ENCODE measurements around the gene FAM120A. TPM values are rescaled to one million over a fixed set of nuclear protein-coding genes. Genes with fewer than 3 reads are reported as not detected.

Gene FAM120A
- total RNA-seq, 1 experiment from 2014 or later: 162 TPM

DNA sequence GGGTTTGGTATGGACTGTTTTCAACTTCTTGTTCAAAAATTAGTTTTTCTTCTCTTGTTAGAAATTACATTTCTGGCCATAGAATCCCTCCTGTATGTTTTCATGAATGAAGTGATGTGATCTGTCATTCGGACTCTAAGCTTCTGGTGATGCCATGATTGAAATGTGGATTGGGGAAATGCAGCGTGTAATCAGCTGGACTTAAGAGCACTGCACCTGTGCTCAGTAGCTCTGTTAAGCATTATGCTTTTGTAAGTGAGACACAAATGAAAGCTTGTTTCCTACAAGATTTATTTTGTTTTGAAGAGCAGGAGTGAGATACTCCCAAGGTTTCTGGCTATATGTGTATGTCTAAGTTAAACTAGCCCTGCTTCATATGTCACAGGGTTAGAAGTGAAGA, 25.9 kb downstream of the FAM120A start:
- Mint-ChIP-seq H3K4me1 (ENCODE audit: insufficient read depth, unreplicated experiment) (peaks cover 6% of the 10 kb centered on the region), H3K9me3 (ENCODE audit: unreplicated experiment) (no peaks in the 10 kb centered on the region), H3K4me3 (ENCODE audit: unreplicated experiment) (no peak overlapping the region), H3K27me3 (ENCODE audit: insufficient read depth, unreplicated experiment) (no peaks in the 10 kb centered on the region), H3K27ac (ENCODE audit: low read depth, unreplicated experiment) (no peak overlapping the region), H3K36me3 (ENCODE audit: insufficient read depth, unreplicated experiment) (peaks cover 24% of the 10 kb centered on the region)
- no TSS peak for BruUV-seq (replicated peaks)
- TF ChIP-seq, protein P1, sequence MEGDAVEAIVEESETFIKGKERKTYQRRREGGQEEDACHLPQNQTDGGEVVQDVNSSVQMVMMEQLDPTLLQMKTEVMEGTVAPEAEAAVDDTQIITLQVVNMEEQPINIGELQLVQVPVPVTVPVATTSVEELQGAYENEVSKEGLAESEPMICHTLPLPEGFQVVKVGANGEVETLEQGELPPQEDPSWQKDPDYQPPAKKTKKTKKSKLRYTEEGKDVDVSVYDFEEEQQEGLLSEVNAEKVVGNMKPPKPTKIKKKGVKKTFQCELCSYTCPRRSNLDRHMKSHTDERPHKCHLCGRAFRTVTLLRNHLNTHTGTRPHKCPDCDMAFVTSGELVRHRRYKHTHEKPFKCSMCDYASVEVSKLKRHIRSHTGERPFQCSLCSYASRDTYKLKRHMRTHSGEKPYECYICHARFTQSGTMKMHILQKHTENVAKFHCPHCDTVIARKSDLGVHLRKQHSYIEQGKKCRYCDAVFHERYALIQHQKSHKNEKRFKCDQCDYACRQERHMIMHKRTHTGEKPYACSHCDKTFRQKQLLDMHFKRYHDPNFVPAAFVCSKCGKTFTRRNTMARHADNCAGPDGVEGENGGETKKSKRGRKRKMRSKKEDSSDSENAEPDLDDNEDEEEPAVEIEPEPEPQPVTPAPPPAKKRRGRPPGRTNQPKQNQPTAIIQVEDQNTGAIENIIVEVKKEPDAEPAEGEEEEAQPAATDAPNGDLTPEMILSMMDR (IDR thresholded peaks at IDR 0.05; ENCODE audit: unreplicated experiment): no peak
- ChIA-PET CTCF (interaction anchor here (0.6 to 1.2 kb wide), 3 partner anchors 61 to 760 kb away, joined by 3 to 4 read pairs (median 3); no protein-coding TSS in a partner anchor), POLR2A (interaction anchor here (1.1 to 3.0 kb wide), 6 partner anchors 12 to 25 kb away, joined by 3 to 13 read pairs (median 4); partner anchors contain the start of gene FAM120AOS)
- DNase-seq (ENCODE audit: unreplicated experiment): no peak
- intact Hi-C loops (cut with micrococcal nuclease): no loop called here

GRCh38 chr9:93479726-93480125, 28.2 kb downstream of the FAM120A start:
- peaks cover 6% of the 10 kb centered on the region for H3K4me1 Mint-ChIP-seq (ENCODE audit: insufficient read depth, unreplicated experiment)
- intact Hi-C loops (cut with micrococcal nuclease): no loop called here
- BruUV-seq (replicated peaks): no TSS peak
- TF ChIP-seq, protein P1 (IDR thresholded peaks at IDR 0.05; ENCODE audit: unreplicated experiment): no peak
- H3K27me3 Mint-ChIP-seq (ENCODE audit: insufficient read depth, unreplicated experiment): no peaks in the 10 kb centered on the region
- no peak for DNase-seq (ENCODE audit: unreplicated experiment)
- ChIA-PET CTCF (interaction anchor here (1.2 kb wide), 1 partner anchor 10 kb away, joined by 5 read pairs; no protein-coding TSS in a partner anchor), POLR2A (interaction anchor here (0.8 to 1.1 kb wide), 2 partner anchors 8 to 26 kb away, joined by 4 to 5 read pairs; partner anchors contain the start of gene FAM120AOS)
- H3K27ac Mint-ChIP-seq (ENCODE audit: low read depth, unreplicated experiment): no peak overlapping the region
- H3K36me3 Mint-ChIP-seq (ENCODE audit: insufficient read depth, unreplicated experiment): peaks cover 20% of the 10 kb centered on the region
- H3K4me3 Mint-ChIP-seq (ENCODE audit: unreplicated experiment): no peak overlapping the region
- no peaks in the 10 kb centered on the region for H3K9me3 Mint-ChIP-seq (ENCODE audit: unreplicated experiment)

GRCh38 chr9:93480262-93480661, 28.8 kb downstream of the FAM120A start:
- ChIA-PET POLR2A (interaction anchor here (0.8 to 1.1 kb wide), 2 partner anchors 9 to 27 kb away, joined by 4 to 5 read pairs; partner anchors contain the start of gene FAM120AOS), CTCF (interaction anchor here (1.2 kb wide), 1 partner anchor 10 kb away, joined by 5 read pairs; no protein-coding TSS in a partner anchor)
- H3K4me3 Mint-ChIP-seq (ENCODE audit: unreplicated experiment): no peak overlapping the region
- no peak for DNase-seq (ENCODE audit: unreplicated experiment)
- intact Hi-C loops (cut with micrococcal nuclease): no loop called here
- H3K4me1 Mint-ChIP-seq (ENCODE audit: insufficient read depth, unreplicated experiment): peaks cover 6% of the 10 kb centered on the region
- BruUV-seq (replicated peaks): no TSS peak
- H3K9me3 Mint-ChIP-seq (ENCODE audit: unreplicated experiment): no peaks in the 10 kb centered on the region
- H3K36me3 Mint-ChIP-seq (ENCODE audit: insufficient read depth, unreplicated experiment): peaks cover 20% of the 10 kb centered on the region
- TF ChIP-seq, protein P1 (IDR thresholded peaks at IDR 0.05; ENCODE audit: unreplicated experiment): no peak
- no peak overlapping the region for H3K27ac Mint-ChIP-seq (ENCODE audit: low read depth, unreplicated experiment)
- H3K27me3 Mint-ChIP-seq (ENCODE audit: insufficient read depth, unreplicated experiment): no peaks in the 10 kb centered on the region

DNA sequence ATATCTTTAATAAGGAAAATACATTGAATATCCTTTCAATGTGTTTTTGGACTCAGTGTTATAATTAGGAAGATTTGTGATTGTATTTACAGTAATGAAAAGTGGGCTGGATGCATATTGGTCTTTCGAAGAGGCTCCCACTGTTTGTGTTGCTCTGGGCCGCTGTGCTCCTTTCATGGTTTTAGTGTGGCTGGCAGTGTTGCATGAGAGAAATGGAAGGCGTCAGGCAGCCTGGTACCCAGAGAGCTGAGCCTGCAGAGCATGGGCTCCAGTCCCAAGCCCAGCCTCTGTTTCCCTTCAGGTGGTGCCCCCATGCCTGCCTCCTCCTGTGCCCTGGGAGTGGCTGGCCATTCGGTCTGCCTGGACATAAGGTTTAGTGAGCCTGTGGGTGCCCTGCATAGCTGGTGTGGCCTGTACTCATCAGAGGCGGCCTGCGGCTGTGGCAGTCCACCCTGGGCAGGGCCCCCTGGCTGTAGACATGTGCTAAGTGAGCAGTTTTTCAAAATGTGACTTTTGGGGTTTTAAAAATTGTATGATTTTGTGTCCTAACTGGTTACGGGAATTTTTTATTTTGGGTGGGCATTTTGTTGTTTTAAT, 29.3 kb downstream of the FAM120A start:
- Mint-ChIP-seq H3K27me3 (ENCODE audit: insufficient read depth, unreplicated experiment) (no peaks in the 10 kb centered on the region), H3K27ac (ENCODE audit: low read depth, unreplicated experiment) (no peak overlapping the region), H3K4me1 (ENCODE audit: insufficient read depth, unreplicated experiment) (peaks cover 10% of the 10 kb centered on the region), H3K36me3 (ENCODE audit: insufficient read depth, unreplicated experiment) (peaks cover 20% of the 10 kb centered on the region), H3K4me3 (ENCODE audit: unreplicated experiment) (no peak overlapping the region), H3K9me3 (ENCODE audit: unreplicated experiment) (no peaks in the 10 kb centered on the region)
- POLR2A ChIA-PET: no interaction called here
- DNase-seq (ENCODE audit: unreplicated experiment): no peak
- intact Hi-C loops (cut with micrococcal nuclease): no loop called here
- no TSS peak for BruUV-seq (replicated peaks)
- TF ChIP-seq, protein P1 (IDR thresholded peaks at IDR 0.05; ENCODE audit: unreplicated experiment): no peak
- CTCF ChIA-PET: no interaction called here
